ENCODE results near the gene FZD10. TPM values are rescaled to one million over a fixed set of nuclear protein-coding genes. Genes with fewer than 3 reads are reported as not detected.

Gene FZD10
- total and polyA plus RNA-seq, 2 of the 8 experiments (the other 6 are each of a cell fraction or from before 2014, with no cell fraction given): 0.11 to 0.60 TPM

- 94% methylated on average over 11 of the region's 12 CpGs; no CpG with 5 or more reads in 1 of the 2 experiments for WGBS, 2 experiments (ENCODE audit: extremely low coverage in 1 of 2, insufficient coverage in 1 of 2, insufficient read length in 1 of 2, insufficient replicate concordance in 2 of 2, low coverage in 1 of 2, low lambda C conversion rate in 2 of 2, missing lambda C conversion rate in 1 of 2)
- Histone ChIP-seq H3K56ac (replicated peaks; ENCODE audit: insufficient read length, low read depth, low read length) (no peak overlapping the region), H3K18ac (ENCODE audit: extremely low read depth, low read length) (no peak overlapping the region), H3K79me2 (ENCODE audit: control insufficient read depth in 1 of 2, insufficient read depth in 2 of 2, low read length in 2 of 2) (no peaks in the 10 kb centered on the region), H3K14ac (ENCODE audit: insufficient read length) (no peak overlapping the region), H2BK12ac (ENCODE audit: low read depth, low read length) (no peak overlapping the region), H3K4ac (replicated peaks; ENCODE audit: insufficient read length, low read depth, low read length) (no peak overlapping the region), H2BK120ac (replicated peaks; ENCODE audit: low read depth, low read length) (no peak overlapping the region), H4K5ac (ENCODE audit: insufficient read length, low read depth, low read length) (no peak overlapping the region), H2AK5ac (ENCODE audit: low read depth, low read length) (no peak overlapping the region), H4K8ac (ENCODE audit: extremely low read depth, insufficient read depth, low read length) (no peak overlapping the region), H4K20me1 (replicated peaks in 1 of 2; ENCODE audit: control insufficient read depth in 1 of 2, insufficient read depth in 2 of 2, low read length in 2 of 2) (no peaks in the 10 kb centered on the region), H3K4me3 (ENCODE audit: extremely low read depth in 1 of 4, insufficient read depth in 2 of 4, low read depth in 3 of 4, low read length in 4 of 4) (no peak overlapping the region), H2BK15ac (ENCODE audit: low read length) (no peak overlapping the region), H2AFZ (ENCODE audit: low read length) (no peak overlapping the region), H3K27ac (ENCODE audit: low read depth, low read length) (no peak overlapping the region), H3K23me2 (ENCODE audit: low read depth, low read length) (no peaks in the 10 kb centered on the region), H3K9ac (replicated peaks in 1 of 4; ENCODE audit: extremely low read depth in 1 of 4, low read depth in 3 of 4, low read length in 3 of 4) (no peak overlapping the region), H2BK20ac (ENCODE audit: low read length) (no peak overlapping the region), H3K23ac (ENCODE audit: insufficient read length) (no peak overlapping the region), H3K4me2 (ENCODE audit: insufficient read depth in 1 of 2, low read depth in 2 of 2, low read length in 2 of 2) (no peak overlapping the region), H3K79me1 (ENCODE audit: low read depth, low read length) (no peaks in the 10 kb centered on the region), H2BK5ac (ENCODE audit: low read depth, low read length) (no peak overlapping the region), H3K27me3 (replicated peaks in 1 of 4; ENCODE audit: control insufficient read depth in 3 of 4, extremely low read depth in 1 of 4, insufficient read depth in 3 of 4, low read length in 3 of 4) (no peaks in the 10 kb centered on the region; a peak in 1 of 7 replicates), H3K9me3 (ENCODE audit: insufficient read depth in 2 of 2, low read depth in 1 of 2, low read length in 1 of 2) (peaks cover 0 to 5% of the 10 kb centered on the region in 2 experiments; a peak in 2 of 4 replicates), H3K36me3 (ENCODE audit: control insufficient read depth in 2 of 4, insufficient read depth in 4 of 4, low read length in 3 of 4) (no peaks in the 10 kb centered on the region), H4K91ac (replicated peaks; ENCODE audit: insufficient read length, low read length) (no peak overlapping the region), H3K4me1 (replicated peaks in 1 of 4; ENCODE audit: control insufficient read depth in 3 of 4, insufficient read depth in 4 of 4, low read length in 3 of 4) (no peaks in the 10 kb centered on the region)
- DNase-seq (ENCODE audit: low read depth in 1 of 2, low spot score in 2 of 2) (no peak), FAIRE-seq (no peak)
- CTCF ChIA-PET (ENCODE audit: partially characterized antibody): interaction anchor here (1.2 to 2.4 kb wide), 3 partner anchors 76 to 130 kb away, joined by 3 to 5 read pairs (median 4); no protein-coding TSS in a partner anchor
- POLR2A ChIA-PET (ENCODE audit: partially characterized antibody): no interaction called here
- TF ChIP-seq RNF2 (IDR thresholded peaks at IDR 0.05; ENCODE audit: borderline replicate concordance, low read depth, low read length, missing control alignments, poor library complexity, severe bottlenecking) (no peak), ZNF274 (IDR thresholded peaks at IDR 0.05; ENCODE audit: borderline replicate concordance, extremely low read depth, low read length) (no peak), GTF2F1 (IDR thresholded peaks at IDR 0.05; ENCODE audit: borderline replicate concordance, low read depth, low read length) (no peak), CBX8 (IDR thresholded peaks at IDR 0.05; ENCODE audit: borderline replicate concordance, low read depth, low read length) (no peak), BRCA1 (IDR thresholded peaks at IDR 0.05; ENCODE audit: low read depth, low read length) (no peak), RBBP5 (IDR thresholded peaks at IDR 0.05; ENCODE audit: borderline replicate concordance, low read depth, low read length) (no peak), JUND (IDR thresholded peaks at IDR 0.05; ENCODE audit: low read length) (no peak), RFX5 (IDR thresholded peaks at IDR 0.05; ENCODE audit: borderline replicate concordance, low read depth, low read length) (no peak), CEBPB (IDR thresholded peaks at IDR 0.05; ENCODE audit: low read depth, low read length) (no peak), POLR2AphosphoS5 (IDR thresholded peaks at IDR 0.05; ENCODE audit: low read depth, low read length) (no peak), ASH2L (IDR thresholded peaks at IDR 0.05; ENCODE audit: low read length) (no peak), KDM1A (IDR thresholded peaks at IDR 0.05; ENCODE audit: borderline replicate concordance, low read length) (no peak), BACH1 (IDR thresholded peaks at IDR 0.05; ENCODE audit: low read length) (no peak)
Measured at GRCh38 chr12:130204541-130204953, 42.3 kb downstream of the FZD10 start.
